PC-3 (cell line): ENCODE results near the gene ZBTB48.

Source experiments
- CTCF ChIP-seq: fragments of 300-600 bp; sonication (generic); conservative IDR thresholded peaks from 2 replicates; pipeline ENCODE4 v1.5.1; 2017; ENCODE audit warnings: antibody characterized with exemption, low read depth, mild to moderate bottlenecking, low read length
- EZH2 ChIP-seq: fragments of 300-600 bp; sonication (generic); IDR thresholded peaks from one replicate; pipeline ENCODE4 v1.6.1; 2017; ENCODE audit warnings: antibody characterized with exemption, mild to moderate bottlenecking, low read length; ENCODE audit not compliant: unreplicated experiment

GRCh38 chr1:6581561-6582305, 1.9 kb downstream of the ZBTB48 start:
- TF ChIP-seq CTCF (no peak), EZH2 (no peak)
